Measurements from ENCODE around the gene MINDY4. TPM values are rescaled to one million over a fixed set of nuclear protein-coding genes. Genes with fewer than 3 reads are reported as not detected.

MINDY4 gene
- total RNA-seq, 4 donors from 2014 or later = 4.6 to 14.1 (median 6.8) TPM

GRCh38 chr7:30741289-30741688 is 29.9 kb upstream of the MINDY4 start:
- Histone ChIP-seq H3K9me3 (no peaks in the 10 kb centered on the region), H3K4me3 (no peak overlapping the region), H3K27ac (no peak overlapping the region), H3K27me3 (no peaks in the 10 kb centered on the region), H3K36me3 (no peaks in the 10 kb centered on the region), H3K4me1 (no peaks in the 10 kb centered on the region)
- DNase-seq = no peak
- 97% methylated on average over 7 of the region's 8 CpGs; no CpG with 5 or more reads in 1 of the 2 donors for WGBS, 2 donors (ENCODE audit: low coverage in 1 of 2)
- TF ChIP-seq POLR2A (IDR thresholded peaks at IDR 0.05) (no peak), POLR2AphosphoS5 (IDR thresholded peaks at IDR 0.05) (no peak), EP300 (IDR thresholded peaks at IDR 0.05; ENCODE audit: low read depth) (no peak)
- TF ChIP-seq, protein P1, sequence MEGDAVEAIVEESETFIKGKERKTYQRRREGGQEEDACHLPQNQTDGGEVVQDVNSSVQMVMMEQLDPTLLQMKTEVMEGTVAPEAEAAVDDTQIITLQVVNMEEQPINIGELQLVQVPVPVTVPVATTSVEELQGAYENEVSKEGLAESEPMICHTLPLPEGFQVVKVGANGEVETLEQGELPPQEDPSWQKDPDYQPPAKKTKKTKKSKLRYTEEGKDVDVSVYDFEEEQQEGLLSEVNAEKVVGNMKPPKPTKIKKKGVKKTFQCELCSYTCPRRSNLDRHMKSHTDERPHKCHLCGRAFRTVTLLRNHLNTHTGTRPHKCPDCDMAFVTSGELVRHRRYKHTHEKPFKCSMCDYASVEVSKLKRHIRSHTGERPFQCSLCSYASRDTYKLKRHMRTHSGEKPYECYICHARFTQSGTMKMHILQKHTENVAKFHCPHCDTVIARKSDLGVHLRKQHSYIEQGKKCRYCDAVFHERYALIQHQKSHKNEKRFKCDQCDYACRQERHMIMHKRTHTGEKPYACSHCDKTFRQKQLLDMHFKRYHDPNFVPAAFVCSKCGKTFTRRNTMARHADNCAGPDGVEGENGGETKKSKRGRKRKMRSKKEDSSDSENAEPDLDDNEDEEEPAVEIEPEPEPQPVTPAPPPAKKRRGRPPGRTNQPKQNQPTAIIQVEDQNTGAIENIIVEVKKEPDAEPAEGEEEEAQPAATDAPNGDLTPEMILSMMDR (IDR thresholded peaks at IDR 0.05) = no peak
- in situ Hi-C loops (cut with MboI; ENCODE audit: low pct_ligation_motif_present in 1 of 4, low pct_unique_long_range_greater_than_20kb in 1 of 4, low sequenced_read_pairs in 3 of 4) = loop anchor here in 1 of 4 donors (25.0 kb wide), 1 partner anchor 579 kb away; no protein-coding TSS in a partner anchor
- intact Hi-C loops (cut with DNase I; ENCODE audit: low total_unique reads) = no loop called here

GRCh38 chr7:30743371-30744074 is 27.7 kb upstream of the MINDY4 start:
- in situ Hi-C loops (cut with MboI; ENCODE audit: low pct_ligation_motif_present in 1 of 4, low pct_unique_long_range_greater_than_20kb in 1 of 4, low sequenced_read_pairs in 3 of 4) = loop anchor here in 1 of 4 donors (25.0 kb wide), 1 partner anchor 581 kb away; no protein-coding TSS in a partner anchor
- no peak overlapping the region for H3K4me3 ChIP-seq
- no peak overlapping the region for H3K27ac ChIP-seq
- TF ChIP-seq, protein P1 (IDR thresholded peaks at IDR 0.05) = no peak
- TF ChIP-seq EP300 (IDR thresholded peaks at IDR 0.05; ENCODE audit: low read depth) (no peak), POLR2A (IDR thresholded peaks at IDR 0.05) (no peak), POLR2AphosphoS5 (IDR thresholded peaks at IDR 0.05) (no peak)
- H3K4me1 ChIP-seq = no peaks in the 10 kb centered on the region
- DNase-seq = no peak
- H3K9me3 ChIP-seq = no peaks in the 10 kb centered on the region
- no peaks in the 10 kb centered on the region for H3K27me3 ChIP-seq
- intact Hi-C loops (cut with DNase I; ENCODE audit: low total_unique reads) = no loop called here
- no peaks in the 10 kb centered on the region for H3K36me3 ChIP-seq
- WGBS, 2 donors (ENCODE audit: low coverage in 1 of 2) = 76 to 93% methylated on average over 2 to 8 of the region's 8 CpGs

- no peaks in the 10 kb centered on the region for H3K9me3 ChIP-seq
- no peaks in the 10 kb centered on the region for H3K27me3 ChIP-seq
- H3K27ac ChIP-seq = no peak overlapping the region
- DNase-seq = no peak
- no peaks in the 10 kb centered on the region for H3K4me1 ChIP-seq
- TF ChIP-seq, protein P1 (IDR thresholded peaks at IDR 0.05) = no peak
- TF ChIP-seq POLR2A (IDR thresholded peaks at IDR 0.05) (no peak), EP300 (IDR thresholded peaks at IDR 0.05; ENCODE audit: low read depth) (no peak), POLR2AphosphoS5 (IDR thresholded peaks at IDR 0.05) (no peak)
- intact Hi-C loops (cut with DNase I; ENCODE audit: low total_unique reads) (no loop called here), in situ Hi-C loops (cut with MboI; ENCODE audit: low pct_ligation_motif_present in 1 of 4, low pct_unique_long_range_greater_than_20kb in 1 of 4, low sequenced_read_pairs in 3 of 4) (loop anchor here in 1 of 4 donors (25.0 kb wide), 1 partner anchor 582 kb away; no protein-coding TSS in a partner anchor)
- H3K4me3 ChIP-seq = no peak overlapping the region
- no peaks in the 10 kb centered on the region for H3K36me3 ChIP-seq
- 70 to 93% methylated on average over 2 to 12 of the region's 12 CpGs for WGBS, 2 donors (ENCODE audit: low coverage in 1 of 2)
Observed at GRCh38 chr7:30744075-30744417, 27.2 kb upstream of the MINDY4 start.

DNA sequence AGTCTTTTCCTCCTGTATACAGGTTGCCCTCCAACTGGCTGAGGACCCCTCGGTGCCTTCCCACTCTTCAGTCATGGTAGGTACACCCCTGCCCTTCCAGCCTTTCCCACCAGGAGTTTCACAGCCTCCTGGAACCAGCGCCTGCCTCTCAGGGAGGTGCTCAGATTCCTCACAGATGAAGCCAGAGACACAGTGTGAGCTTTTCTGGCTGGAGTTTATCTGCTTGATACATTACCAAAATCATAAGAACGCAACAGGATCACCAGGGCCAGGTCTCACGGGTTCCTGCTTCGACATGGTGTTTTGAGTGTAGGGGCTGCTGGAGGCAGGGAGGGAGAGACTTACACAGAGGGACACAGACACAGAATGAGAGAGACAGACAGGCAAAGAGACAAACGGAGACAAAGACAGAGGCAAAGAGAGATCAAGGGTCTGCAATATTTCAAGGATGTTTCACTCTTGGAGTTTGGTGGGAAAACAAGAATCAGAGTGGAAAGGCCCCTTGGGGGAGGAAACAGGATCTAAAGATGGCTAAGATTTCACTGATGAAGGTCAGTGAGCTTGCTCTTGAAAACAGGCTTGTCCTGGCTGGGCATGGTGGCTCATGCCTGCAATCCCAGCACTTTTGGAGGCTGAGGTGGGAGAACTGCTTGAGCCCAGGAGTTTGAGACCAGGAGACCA is 25.8 kb upstream of the MINDY4 start:
- intact Hi-C loops (cut with DNase I; ENCODE audit: low total_unique reads) (no loop called here), in situ Hi-C loops (cut with MboI; ENCODE audit: low pct_ligation_motif_present in 1 of 4, low pct_unique_long_range_greater_than_20kb in 1 of 4, low sequenced_read_pairs in 3 of 4) (loop anchor here in 1 of 4 donors (25.0 kb wide), 1 partner anchor 583 kb away; no protein-coding TSS in a partner anchor)
- Histone ChIP-seq H3K9me3 (no peaks in the 10 kb centered on the region), H3K36me3 (no peaks in the 10 kb centered on the region), H3K4me1 (peaks cover under 1 to 5% (median 2%) of the 10 kb centered on the region in 4 donors), H3K27me3 (no peaks in the 10 kb centered on the region), H3K27ac (no peak overlapping the region), H3K4me3 (no peak overlapping the region)
- TF ChIP-seq, protein P1 (IDR thresholded peaks at IDR 0.05) = no peak
- TF ChIP-seq POLR2AphosphoS5 (IDR thresholded peaks at IDR 0.05) (no peak), EP300 (IDR thresholded peaks at IDR 0.05; ENCODE audit: low read depth) (no peak), POLR2A (IDR thresholded peaks at IDR 0.05) (no peak)
- 89 to 91% methylated on average over 1 to 6 of the region's 6 CpGs for WGBS, 2 donors (ENCODE audit: low coverage in 1 of 2)
- no peak for DNase-seq

All from transverse colon (tissue), 4 donors.